Naive thymus-derived CD8-positive, alpha-beta T cell (primary cell): ENCODE measurements around the gene LRRC4B. TPM values are rescaled to one million over a fixed set of nuclear protein-coding genes. Genes with fewer than 3 reads are reported as not detected.
A peak's percentile ranks its signal among the peaks of the same experiment; 100 is the strongest.
"Not testable (repeated sequence)": the region's sequence is repeated elsewhere in the genome, so short reads cannot be mapped to it uniquely, and the experiment has no call there.

Experiments used
- ATAC-seq, 2 donors: fragments of 150-1000 bp; cut with Tn5 transposase in 1 of 2; sonication (Bioruptor Pico), chemical (Tn5 transposase) in 1 of 2; 1 replicate in 1 of 2; 2 replicates in 1 of 2; pipeline ENCODE4 v1.10.0; 2021; ENCODE audit warnings: mild to moderate bottlenecking in 2 of 2, moderate library complexity in 2 of 2
- POLR2A ChIA-PET: fragments of 350-600 bp; sonication (Branson Sonifier 250); formaldehyde crosslinking; loops from one replicate; lab custom pipeline; 2021; ENCODE audit warnings: antibody characterized with exemption; lab: Charles Lee
- DNase-seq, 10 donors: peaks; one replicate each; pipeline versions ENCODE4 v3.0.0 to v3.0.0-alpha.2; 2020 to 2022
- H3K27ac Mint-ChIP-seq, 10 donors: one replicate each; pipeline ENCODE4 v1.8.0; 2020 to 2022; ENCODE audit warnings: mild to moderate bottlenecking in 10 of 10, mixed read lengths in 10 of 10, moderate library complexity in 4 of 10, inconsistent platforms in 1 of 10
- H3K27me3 Mint-ChIP-seq, 5 donors: one replicate each; pipeline ENCODE4 v1.8.0; 2021 to 2022; ENCODE audit warnings: mixed read lengths in 5 of 5
- H3K36me3 Mint-ChIP-seq, 3 donors: one replicate each; pipeline ENCODE4 v1.8.0; 2020 to 2022; ENCODE audit warnings: mixed read lengths in 3 of 3, mild to moderate bottlenecking in 2 of 3, inconsistent platforms in 1 of 3
- H3K4me1 Mint-ChIP-seq, 4 donors: one replicate each; pipeline ENCODE4 v1.8.0; 2021 to 2022; ENCODE audit warnings: mixed read lengths in 4 of 4
- H3K4me3 Mint-ChIP-seq, 10 donors: one replicate each; pipeline ENCODE4 v1.8.0; 2020 to 2022; ENCODE audit warnings: mild to moderate bottlenecking in 10 of 10, mixed read lengths in 10 of 10, moderate library complexity in 6 of 10, inconsistent platforms in 1 of 10
- H3K9me3 Mint-ChIP-seq, 9 donors: one replicate each; pipeline ENCODE4 v1.8.0; 2020 to 2022; ENCODE audit warnings: mixed read lengths in 9 of 9, mild to moderate bottlenecking in 3 of 9, inconsistent platforms in 1 of 9, moderate library complexity in 1 of 9
- polyA plus RNA-seq, 3 donors: library from polyadenylated mRNA; unstranded; fragments of 300-500 nt; fragmentation: Illumina TruSeq; gene quantifications; one replicate each; pipeline ENCODE4 v1.2.3, GENCODE V29; 2021
- total RNA-seq, 8 experiments: library from RNA in 2 of 8; stranded (reverse) in 2 of 8; gene quantifications; one replicate each; pipeline ENCODE4 v1.2.3 and lab custom pipeline; 2021 to 2026

The LRRC4B gene
- not detected for total RNA-seq
- not detected for polyA plus RNA-seq
- 0 to 0.42 (median 0) reads per million in 6 experiments for total RNA-seq (lab: John Stamatoyannopoulos, UW)

GRCh38 chr19:50567882-50568727 is at the start of gene LRRC4B:
Gene LRRC4B (minus strand): TSS chr19:50568435. CDS start chr19:50548838, 19,597 bp downstream.
- H3K4me1 Mint-ChIP-seq, result peaks cover 6 to 21% (median 13%) of the 10 kb centered on the region in 4 donors
- no peak for ATAC-seq
- DNase-seq, result no peak
- peak within 1 kb of the TSS in 4 of 10 donors; percentile 6 to 69 (median 30) for H3K4me3 Mint-ChIP-seq
- no peak within 1 kb of the TSS for H3K27ac Mint-ChIP-seq
- POLR2A ChIA-PET, result no interaction called here
- peaks cover 0 to 2% (median 0%) of the 10 kb centered on the region in 3 donors for H3K36me3 Mint-ChIP-seq
- H3K27me3 Mint-ChIP-seq, result peaks cover 30 to 78% (median 54%) of the 10 kb centered on the region in 5 donors
- H3K9me3 Mint-ChIP-seq, result peaks cover 0 to 2% (median 0%) of the 10 kb centered on the region in 9 donors

- not testable (repeated sequence) for H3K9me3 Mint-ChIP-seq
These were observed 44.5 kb upstream of the LRRC4B start for GRCh38 chr19:50612504-50613404.

GRCh38 chr19:50607874-50608785 is 39.9 kb upstream of the LRRC4B start:
- peaks cover 0 to 15% (median 4%) of the 10 kb centered on the region in 9 donors for H3K9me3 Mint-ChIP-seq
- H3K36me3 Mint-ChIP-seq, result peaks cover 0 to 7% (median 4%) of the 10 kb centered on the region in 3 donors
- ATAC-seq (peak; percentile 91 to 94), DNase-seq (peak; percentile 46 to 88 (median 78))
- POLR2A ChIA-PET, result interaction anchor here (0.6 kb wide), 3 partner anchors 16 to 277 kb away, joined by 3 to 6 read pairs (median 4); no protein-coding TSS in a partner anchor
- peaks cover 9 to 46% (median 31%) of the 10 kb centered on the region in 5 donors for H3K27me3 Mint-ChIP-seq
- peak overlapping the region in 4 of 10 donors; percentile 16 to 87 (median 56) for H3K27ac Mint-ChIP-seq
- H3K4me3 Mint-ChIP-seq, result peak overlapping the region in 9 of 10 donors; percentile 37 to 77 (median 66)
- peaks cover 10 to 21% (median 13%) of the 10 kb centered on the region in 4 donors for H3K4me1 Mint-ChIP-seq

More at GRCh38 chr19:50612504-50613404, 44.5 kb upstream of the LRRC4B start:
- POLR2A ChIA-PET, ATAC-seq, H3K36me3 Mint-ChIP-seq, H3K4me1 Mint-ChIP-seq, H3K4me3 Mint-ChIP-seq, DNase-seq, H3K27ac Mint-ChIP-seq: not testable (repeated sequence)
- H3K27me3 Mint-ChIP-seq, result peaks cover 11 to 22% (median 21%) of the 10 kb centered on the region in 5 donors

GRCh38 chr19:50607388-50607787 is 39.2 kb upstream of the LRRC4B start:
- Mint-ChIP-seq H3K36me3 (peaks cover 0 to 7% (median 4%) of the 10 kb centered on the region in 3 donors), H3K4me1 (peaks cover 10 to 21% (median 13%) of the 10 kb centered on the region in 4 donors), H3K9me3 (peaks cover 0 to 15% (median 4%) of the 10 kb centered on the region in 9 donors), H3K27ac (peak overlapping the region in 3 of 10 donors; percentile 16 to 93 (median 87)), H3K27me3 (peaks cover 14 to 48% (median 38%) of the 10 kb centered on the region in 5 donors), H3K4me3 (peak overlapping the region in 8 of 10 donors; percentile 16 to 77 (median 52))
- no peak for ATAC-seq
- POLR2A ChIA-PET, result no interaction called here
- DNase-seq, result no peak

GRCh38 chr19:50606059-50606836 is 38.0 kb upstream of the LRRC4B start:
- H3K27ac Mint-ChIP-seq, H3K36me3 Mint-ChIP-seq, POLR2A ChIA-PET, ATAC-seq: not testable (repeated sequence)
- Mint-ChIP-seq H3K27me3 (peaks cover 22 to 57% (median 49%) of the 10 kb centered on the region in 5 donors), H3K4me1 (peaks cover 10 to 21% (median 13%) of the 10 kb centered on the region in 4 donors), H3K4me3 (peak overlapping the region in 2 of 10 donors; percentile 1 to 56), H3K9me3 (peaks cover 0 to 15% (median 4%) of the 10 kb centered on the region in 9 donors)
- peak in 1 of 10 donors; percentile 1 for DNase-seq

GRCh38 chr19:50604264-50605073 is 36.2 kb upstream of the LRRC4B start:
- peak in 1 of 10 donors; percentile 2 for DNase-seq
- peaks cover 24 to 59% (median 50%) of the 10 kb centered on the region in 5 donors for H3K27me3 Mint-ChIP-seq
- H3K4me3 Mint-ChIP-seq, H3K27ac Mint-ChIP-seq, POLR2A ChIA-PET, ATAC-seq, H3K36me3 Mint-ChIP-seq: not testable (repeated sequence)
- peaks cover 0 to 15% (median 4%) of the 10 kb centered on the region in 9 donors for H3K9me3 Mint-ChIP-seq
- peaks cover 10 to 21% (median 13%) of the 10 kb centered on the region in 4 donors for H3K4me1 Mint-ChIP-seq

GRCh38 chr19:50602935-50603334 is 34.7 kb upstream of the LRRC4B start:
- Mint-ChIP-seq H3K27me3 (peaks cover 24 to 57% (median 48%) of the 10 kb centered on the region in 5 donors), H3K27ac (no peak overlapping the region), H3K9me3 (peaks cover 0 to 8% (median 0%) of the 10 kb centered on the region in 9 donors), H3K4me1 (peaks cover 4 to 14% (median 7%) of the 10 kb centered on the region in 4 donors), H3K4me3 (no peak overlapping the region), H3K36me3 (peaks cover 0 to 2% (median 0%) of the 10 kb centered on the region in 3 donors)
- no peak for DNase-seq
- POLR2A ChIA-PET, result no interaction called here
- ATAC-seq, result no peak

- ATAC-seq (no peak), DNase-seq (no peak)
- peaks cover 0 to 4% (median 0%) of the 10 kb centered on the region in 9 donors for H3K9me3 Mint-ChIP-seq
- no peak overlapping the region for H3K4me3 Mint-ChIP-seq
- peaks cover 4 to 10% (median 5%) of the 10 kb centered on the region in 4 donors for H3K4me1 Mint-ChIP-seq
- POLR2A ChIA-PET, result no interaction called here
- H3K27me3 Mint-ChIP-seq, result peaks cover 26 to 59% (median 45%) of the 10 kb centered on the region in 5 donors
- H3K36me3 Mint-ChIP-seq, result no peaks in the 10 kb centered on the region
- no peak overlapping the region for H3K27ac Mint-ChIP-seq
These were observed 34.3 kb upstream of the LRRC4B start for GRCh38 chr19:50602496-50602895.

- Mint-ChIP-seq H3K4me3 (no peak overlapping the region), H3K9me3 (peaks cover 0 to under 1% (median 0%) of the 10 kb centered on the region in 9 donors), H3K4me1 (peaks cover under 1 to 6% (median 1%) of the 10 kb centered on the region in 4 donors), H3K27ac (no peak overlapping the region), H3K36me3 (no peaks in the 10 kb centered on the region), H3K27me3 (peaks cover 24 to 56% (median 41%) of the 10 kb centered on the region in 5 donors)
- no peak for DNase-seq
- POLR2A ChIA-PET, result no interaction called here
- no peak for ATAC-seq
These were observed 33.8 kb upstream of the LRRC4B start for GRCh38 chr19:50602089-50602422.

GRCh38 chr19:50601407-50602088 is 33.3 kb upstream of the LRRC4B start:
- peaks cover 24 to 52% (median 39%) of the 10 kb centered on the region in 5 donors for H3K27me3 Mint-ChIP-seq
- no peaks in the 10 kb centered on the region for H3K36me3 Mint-ChIP-seq
- H3K4me1 Mint-ChIP-seq, result peaks cover 0 to 6% (median under 1%) of the 10 kb centered on the region in 4 donors
- no peaks in the 10 kb centered on the region for H3K9me3 Mint-ChIP-seq
- no peak for ATAC-seq
- POLR2A ChIA-PET, result no interaction called here
- H3K27ac Mint-ChIP-seq, result no peak overlapping the region
- no peak for DNase-seq
- no peak overlapping the region for H3K4me3 Mint-ChIP-seq
